GM12878 (cell line): ENCODE measurements around the gene FXYD1. TPM values are rescaled to one million over a fixed set of nuclear protein-coding genes. Genes with fewer than 3 reads are reported as not detected.

Source experiments
- ATAC-seq: fragments of 200-7000 bp; cut with Tn5 transposase; 3 replicates; pipeline ENCODE4 v1.9.1; 2020; ENCODE audit warnings: mild to moderate bottlenecking, moderate library complexity
- BruUV-seq: library from RNA; stranded (reverse); fragments of 400-500 nt; replicated peaks from 2 replicates; lab custom pipeline; 2021; lab: Mats Ljungman, UMichigan
- CTCF ChIA-PET: fragments of 300-600 bp; sonication (Branson Sonifier 250); formaldehyde crosslinking; extraction: SDS; loops from one replicate; lab custom pipeline; 2021; ENCODE audit warnings: inconsistent platforms; lab: Yijun Ruan, JAX
- POLR2A ChIA-PET: fragments of 350-600 bp; formaldehyde crosslinking; extraction: SDS; loops from one replicate; lab custom pipeline; 2021; ENCODE audit warnings: inconsistent platforms; lab: Charles Lee
- RAD21 ChIA-PET: fragments of 300-600 bp; sonication (Branson Sonifier 250); formaldehyde crosslinking; loops from one replicate; lab custom pipeline; 2023; ENCODE audit warnings: antibody characterized with exemption; ENCODE audit not compliant: unreplicated experiment; lab: Charles Lee
- SMC1A ChIA-PET: fragments of 300-600 bp; sonication (Branson Sonifier 250); formaldehyde crosslinking; loops from one replicate; lab custom pipeline; 2023; ENCODE audit not compliant: unreplicated experiment, uncharacterized antibody; lab: Charles Lee
- DNase-seq: peaks from one replicate; pipeline ENCODE4 v3.0.0-alpha.2; 2011; ENCODE audit warnings: low read depth, low spot score
- FAIRE-seq: peaks from 3 replicates; lab custom pipeline; 2011; peaks lifted over from hg19 to GRCh38; lab: Jason Lieb, UNC
- H2AFZ ChIP-seq: 2 replicates; pipeline ENCODE4 v1.6.0; 2011; ENCODE audit warnings: low read depth, low read length, control low read depth; ENCODE audit not compliant: control insufficient read depth
- H3K27ac ChIP-seq: 2 replicates; pipeline ENCODE4 v1.5.1; 2011; ENCODE audit warnings: control low read depth; ENCODE audit not compliant: control insufficient read depth, insufficient read depth
- H3K27me3 ChIP-seq, 2 experiments: replicated peaks in 1 of 2; 2 replicates each; pipeline versions ENCODE4 v1.6.0 to v1.6.1; 2011; ENCODE audit warnings: low read length in 1 of 2; ENCODE audit not compliant: control insufficient read depth in 2 of 2, insufficient read depth in 2 of 2
- H3K36me3 ChIP-seq, 2 experiments: 2 replicates each; pipeline ENCODE4 v1.5.1; 2011; ENCODE audit warnings: low read length in 1 of 2; ENCODE audit not compliant: control insufficient read depth in 2 of 2, insufficient read depth in 2 of 2
- H3K4me1 ChIP-seq: 2 replicates; pipeline ENCODE4 v1.6.1; 2011; ENCODE audit warnings: mild to moderate bottlenecking, low read length, moderate library complexity, mixed read lengths; ENCODE audit not compliant: control insufficient read depth, insufficient read depth
- H3K4me2 ChIP-seq: 2 replicates; pipeline ENCODE4 v1.6.0; 2011; ENCODE audit warnings: control low read depth; ENCODE audit not compliant: control insufficient read depth, insufficient read depth
- H3K4me3 ChIP-seq: fragments of 200-600 bp; sonication (generic); 2 replicates; pipeline ENCODE4 v1.5.1; 2016
- H3K79me2 ChIP-seq: 2 replicates; pipeline ENCODE4 v1.6.0; 2011; ENCODE audit warnings: low read length; ENCODE audit not compliant: control insufficient read depth, insufficient read depth
- H3K9ac ChIP-seq: 2 replicates; pipeline ENCODE4 v1.8.0; 2011; ENCODE audit warnings: low read length, control low read depth, mixed read lengths; ENCODE audit not compliant: control insufficient read depth, insufficient read depth
- H3K9me3 ChIP-seq: replicated peaks from 3 replicates; pipeline ENCODE4 v1.5.1; 2011; ENCODE audit warnings: mild to moderate bottlenecking, low read length; ENCODE audit not compliant: control insufficient read depth, insufficient read depth
- H4K20me1 ChIP-seq: 2 replicates; pipeline ENCODE4 v1.6.0; 2011; ENCODE audit not compliant: control insufficient read depth, insufficient read depth
- CEBPB ChIP-seq, 2 experiments: fragments of 150-350 bp in 1 of 2; IDR thresholded peaks; 2 replicates each; pipeline ENCODE4 v1.6.1; 2012 to 2014; ENCODE audit warnings: low read depth in 2 of 2, low read length in 2 of 2, borderline replicate concordance in 1 of 2, inconsistent platforms in 1 of 2
- CHD2 ChIP-seq: IDR thresholded peaks from 2 replicates; pipeline ENCODE4 v1.6.1; 2011; ENCODE audit warnings: low read depth, low read length, improper control_type of control experiment, borderline replicate concordance
- EGR1 ChIP-seq, 2 experiments: IDR thresholded peaks; 1 replicate in 1 of 2; 2 replicates in 1 of 2; pipeline ENCODE4 v1.6.1; 2011 to 2012; ENCODE audit warnings: low read depth in 2 of 2, low read length in 2 of 2, borderline replicate concordance in 1 of 2, mild to moderate bottlenecking in 1 of 2, moderate library complexity in 1 of 2
- ELK1 ChIP-seq: IDR thresholded peaks from 2 replicates; pipeline ENCODE4 v1.6.1; 2012; ENCODE audit warnings: low read depth, low read length, improper control_type of control experiment
- EP300 ChIP-seq, 2 experiments: fragments of 150-350 bp in 1 of 2; IDR thresholded peaks; 2 replicates each; pipeline ENCODE4 v1.6.1; 2011 to 2012; ENCODE audit warnings: low read depth in 2 of 2, low read length in 2 of 2, borderline replicate concordance in 1 of 2, improper control_type of control experiment in 1 of 2, inconsistent platforms in 1 of 2; ENCODE audit not compliant: control insufficient read depth in 1 of 2
- EZH2 ChIP-seq: IDR thresholded peaks from 2 replicates; pipeline ENCODE4 v1.6.1; 2012; ENCODE audit warnings: low read depth, mild to moderate bottlenecking, control low read depth, inconsistent platforms, low read length, borderline replicate concordance; ENCODE audit not compliant: control insufficient read depth
- FOXK2 ChIP-seq: fragments of 450-650 bp; IDR thresholded peaks from 2 replicates; pipeline ENCODE4 v1.6.1; 2017; ENCODE audit warnings: mild to moderate bottlenecking, moderate library complexity
- GABPA ChIP-seq: IDR thresholded peaks from 2 replicates; pipeline ENCODE4 v1.6.1; 2014; ENCODE audit warnings: antibody characterized with exemption, low read depth, mild to moderate bottlenecking, inconsistent platforms
- HDAC6 ChIP-seq: fragments of 200-600 bp; sonication (generic); IDR thresholded peaks from one replicate; pipeline ENCODE4 v1.8.0; 2017; ENCODE audit warnings: antibody characterized with exemption; ENCODE audit not compliant: unreplicated experiment
- NFIC ChIP-seq: IDR thresholded peaks from 2 replicates; pipeline ENCODE4 v1.6.1; 2012; ENCODE audit warnings: low read depth, mild to moderate bottlenecking, inconsistent platforms, low read length, moderate library complexity
- NFXL1 ChIP-seq: fragments of 450-650 bp; IDR thresholded peaks from 2 replicates; pipeline ENCODE4 v1.6.1; 2017; ENCODE audit warnings: antibody characterized with exemption, mild to moderate bottlenecking, borderline replicate concordance
- PAX5 ChIP-seq: IDR thresholded peaks from 2 replicates; pipeline ENCODE4 v1.6.1; 2011; ENCODE audit warnings: low read depth, low read length, borderline replicate concordance
- PAX8 ChIP-seq: fragments of 450-650 bp; IDR thresholded peaks from 2 replicates; pipeline ENCODE4 v1.6.1; 2017; ENCODE audit warnings: mild to moderate bottlenecking, moderate library complexity
- POLR2A ChIP-seq: IDR thresholded peaks from 2 replicates; pipeline ENCODE4 v1.6.1; 2011; ENCODE audit warnings: low read depth, mild to moderate bottlenecking, low read length
- RFX5 ChIP-seq: IDR thresholded peaks from 2 replicates; pipeline ENCODE4 v1.6.1; 2011; ENCODE audit warnings: low read depth, low read length, improper control_type of control experiment
- ZBTB33 ChIP-seq: fragments of 450-650 bp; IDR thresholded peaks from 2 replicates; pipeline ENCODE4 v1.6.1; 2017; ENCODE audit warnings: mild to moderate bottlenecking
- ZNF207 ChIP-seq: fragments of 450-650 bp; IDR thresholded peaks from 2 replicates; pipeline ENCODE4 v1.6.1; 2014; ENCODE audit warnings: antibody characterized with exemption, mild to moderate bottlenecking, borderline replicate concordance
- ZNF622 ChIP-seq: fragments of 450-650 bp; IDR thresholded peaks from 2 replicates; pipeline ENCODE4 v1.6.1; 2017; ENCODE audit warnings: mild to moderate bottlenecking, inconsistent platforms
- WGBS: methylation state at CpG from one replicate; pipeline ENCODE4 v1.1.6; 2016; ENCODE audit warnings: low lambda C conversion rate; ENCODE audit not compliant: insufficient replicate concordance, insufficient coverage; ENCODE audit errors: missing lambda C conversion rate; 5-methylcytosine and 5-hydroxymethylcytosine counted together
- in situ Hi-C: fragments of 300-500 bp; cut with MboI; formaldehyde crosslinking; loops from 9 replicates; pipeline ENCODE4 v1.14.3; 2018; ENCODE audit warnings: mixed read lengths
- intact Hi-C: fragments of 100-400 bp; cut with micrococcal nuclease; formaldehyde crosslinking; loops from one replicate; pipeline ENCODE4 v1.14.2; 2022; ENCODE audit not compliant: unreplicated experiment
- polyA plus RNA-seq, 11 experiments: library from polyadenylated mRNA; depleted of rRNA in 4 of 11; unstranded in 6 of 11; stranded (reverse) in 5 of 11; fragments of >200 nt; fragmentation: Nextera tagmentation in 4 of 11; fragmentation: Illumina TruSeq in 1 of 11; extraction: Ambion mirVana in 4 of 11; extraction: Trizol in 1 of 11; gene quantifications; 1 replicate in 1 of 11; 2 replicates in 10 of 11; pipeline versions ENCODE4 v1.2.1 to v1.2.3, GENCODE V29; 2011 to 2016; ENCODE audit warnings: inconsistent platforms in 2 of 11, missing spikeins in 2 of 11, low read depth in 1 of 11
- total RNA-seq, 4 experiments: library from RNA; depleted of rRNA in 3 of 4; stranded (reverse); fragments of >200 nt in 3 of 4; fragmentation: Illumina TruSeq in 1 of 4; extraction: Trizol in 1 of 4; gene quantifications; 2 replicates each; pipeline versions ENCODE4 v1.2.1 to v1.2.3, GENCODE V29; 2013 to 2021
- TF ChIP-seq, protein P1 (sequence below): IDR thresholded peaks from 2 replicates; pipeline ENCODE4 v1.6.1; 2012; ENCODE audit warnings: low read depth, low read length, improper control_type of control experiment

FXYD1 gene
- total and polyA plus RNA-seq, 10 of the 15 experiments (the other 5 are each of a cell fraction or from before 2014, with no cell fraction given): 0.34 to 1.2 (median 0.49) TPM; not detected in 4

DNA sequence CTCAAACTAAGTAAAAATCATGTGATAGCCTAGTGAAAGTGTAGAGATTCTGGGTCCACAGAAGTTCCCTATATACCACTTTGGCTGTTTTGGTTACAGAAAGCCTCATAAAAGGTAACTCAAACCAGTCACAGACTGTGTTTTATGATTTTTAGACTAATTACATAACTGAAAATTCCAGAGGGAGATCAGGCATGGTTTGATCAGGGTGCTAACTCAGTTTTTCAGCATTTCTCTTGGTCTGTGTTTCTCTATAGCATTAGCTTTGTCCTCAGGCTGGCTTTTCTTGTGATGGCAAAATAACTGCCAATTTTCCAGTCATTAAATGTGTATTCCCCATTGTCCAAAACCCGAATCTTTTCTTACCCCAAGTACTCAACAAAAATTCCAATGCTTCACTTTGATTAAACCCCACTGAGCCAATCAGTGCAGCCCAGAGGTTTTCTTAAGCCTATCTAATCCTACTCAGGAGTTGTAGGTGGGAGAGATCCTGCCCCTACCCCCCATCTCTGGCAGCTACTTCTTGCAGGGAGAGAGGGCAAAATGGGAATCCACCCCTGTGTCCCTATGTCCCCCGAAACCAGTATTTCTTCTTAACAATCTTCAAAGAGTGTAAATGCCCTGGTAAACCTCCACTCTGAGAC is 31.6 kb upstream of the FXYD1 start:
- no peak for TF ChIP-seq NFXL1
- TF ChIP-seq, protein P1, sequence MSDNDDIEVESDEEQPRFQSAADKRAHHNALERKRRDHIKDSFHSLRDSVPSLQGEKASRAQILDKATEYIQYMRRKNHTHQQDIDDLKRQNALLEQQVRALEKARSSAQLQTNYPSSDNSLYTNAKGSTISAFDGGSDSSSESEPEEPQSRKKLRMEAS: no peak
- TF ChIP-seq ELK1: no peak
- no peak for TF ChIP-seq EGR1 (IDR thresholded peaks at IDR 0.05; ENCODE audit: borderline replicate concordance in 1 of 2, low read depth in 2 of 2, low read length in 2 of 2)
- no peak for TF ChIP-seq ZNF622
- no peak for TF ChIP-seq PAX8
- TF ChIP-seq FOXK2: no peak
- TF ChIP-seq CHD2: no peak
- no peak for TF ChIP-seq NFIC
- no peak for TF ChIP-seq EP300 (IDR thresholded peaks at IDR 0.05; ENCODE audit: borderline replicate concordance in 1 of 2, control insufficient read depth in 1 of 2, low read depth in 2 of 2, low read length in 2 of 2)
- no peak for TF ChIP-seq ZBTB33
- TF ChIP-seq POLR2A: no peak
- no peak for TF ChIP-seq RFX5
- no peak for TF ChIP-seq HDAC6
- TF ChIP-seq EZH2: no peak
- TF ChIP-seq PAX5: no peak
- TF ChIP-seq CEBPB (IDR thresholded peaks at IDR 0.05; ENCODE audit: borderline replicate concordance in 1 of 2, low read depth in 2 of 2, low read length in 2 of 2): no peak
- no peak for TF ChIP-seq ZNF207
- TF ChIP-seq GABPA: no peak
- TF ChIP-seq, all 136 proteins: peak for 0
- RAD21 ChIA-PET: no interaction called here
- peaks cover 0 to 2% of the 10 kb centered on the region in 2 experiments; a peak in 1 of 4 replicates for H3K27me3 ChIP-seq

More for the DNA sequence above, 31.6 kb upstream of the FXYD1 start:
- Histone ChIP-seq H3K79me2 (no peaks in the 10 kb centered on the region), H3K9ac (no peak overlapping the region), H3K4me2 (no peak overlapping the region), H3K4me3 (no peak overlapping the region), H4K20me1 (no peaks in the 10 kb centered on the region), H3K27ac (no peak overlapping the region), H3K9me3 (no peaks in the 10 kb centered on the region; the same call in 2 of the 3 replicates), H3K4me1 (no peaks in the 10 kb centered on the region), H2AFZ (no peak overlapping the region), H3K36me3 (no peaks in the 10 kb centered on the region)
- no TSS peak for BruUV-seq
- no peak for ATAC-seq
- SMC1A ChIA-PET: interaction anchor here (0.6 to 1.2 kb wide), 2 partner anchors 29 to 40 kb away, joined by 3 read pairs; no protein-coding TSS in a partner anchor
- no peak for FAIRE-seq
- CTCF ChIA-PET: interaction anchor here (0.8 kb wide), 1 partner anchor 35 kb away, joined by 3 read pairs; no protein-coding TSS in a partner anchor
- intact Hi-C loops: no loop called here
- DNase-seq: no peak
- POLR2A ChIA-PET: interaction anchor here (1.1 kb wide), 1 partner anchor 17 kb away, joined by 3 read pairs; no protein-coding TSS in a partner anchor
- in situ Hi-C loops: no loop called here
- WGBS: 18% methylated on average over 2 of the region's 2 CpGs
